Measurements from ENCODE around the gene TSR3. TPM values are rescaled to one million over a fixed set of nuclear protein-coding genes. Genes with fewer than 3 reads are reported as not detected.

TSR3 gene
- total and polyA plus RNA-seq, 2 of the 13 experiments (the other 11 are each of a cell fraction or from before 2014, with no cell fraction given), result 24.2 to 51.0 TPM

GRCh38 chr16:1299868-1300203 is 51.8 kb downstream of the TSR3 start:
- Histone ChIP-seq H3K79me2 (ENCODE audit: insufficient read depth, low read length) (no peaks in the 10 kb centered on the region), H3K4me2 (ENCODE audit: low read depth, low read length) (peak overlapping the region; percentile 94), H3K9ac (ENCODE audit: insufficient read depth, low read depth, low read length) (peak overlapping the region; percentile 81), H3K9me3 (ENCODE audit: low read length) (no peaks in the 10 kb centered on the region), H3K27ac (ENCODE audit: extremely low read length, insufficient read depth, low read length) (no peak overlapping the region), H3K4me1 (ENCODE audit: insufficient read depth, low read length) (peaks cover 81% of the 10 kb centered on the region), H2AFZ (ENCODE audit: low read length) (no peak overlapping the region), H3K27me3 (ENCODE audit: control insufficient read depth in 1 of 2, insufficient read depth in 2 of 2, low read length in 2 of 2) (no peaks in the 10 kb centered on the region), H3K36me3 (replicated peaks in 1 of 2; ENCODE audit: control insufficient read depth in 1 of 2, insufficient read depth in 2 of 2, low read length in 2 of 2) (no peaks in the 10 kb centered on the region), H3K4me3 (replicated peaks in 1 of 3; ENCODE audit: insufficient read depth in 1 of 3, low read depth in 2 of 3, low read length in 3 of 3) (peak overlapping the region; percentile 42 to 74 (median 44); a peak in 5 of 6 replicates), H4K20me1 (ENCODE audit: insufficient read depth, low read length) (no peaks in the 10 kb centered on the region)
- ChIA-PET CTCF (ENCODE audit: low intra/inter-chr PET ratio, low total read pairs) (no interaction called here), POLR2A (interaction anchor here (1.2 kb wide), 1 partner anchor 9 kb away, joined by 4 read pairs; the partner anchor contains the start of gene UBE2I)
- WGBS (ENCODE audit: low lambda C conversion rate), result 4% methylated on average over 12 of the region's 12 CpGs
- in situ Hi-C loops (cut with HindIII; ENCODE audit: extremely low pct_ligation_motif_present, low pct_unique_long_range_greater_than_20kb), result no loop called here
- DNase-seq (ENCODE audit: low spot score), result no peak
- FAIRE-seq, result no peak
- intact Hi-C loops (cut with micrococcal nuclease; ENCODE audit: unreplicated experiment), result no loop called here
- BruUV-seq (replicated peaks), result no TSS peak
- ATAC-seq, result no peak
- TF ChIP-seq KLF15 (CRISPR knock-in tag; IDR thresholded peaks at IDR 0.05; ENCODE audit: borderline replicate concordance) (no peak), ZNF777 (CRISPR knock-in tag; IDR thresholded peaks at IDR 0.05) (peak; percentile 19; the same call in 1 of the 2 replicates), ZBTB33 (CRISPR knock-in tag; IDR thresholded peaks at IDR 0.05) (no peak), IRX3 (CRISPR knock-in tag; IDR thresholded peaks at IDR 0.05; ENCODE audit: borderline replicate concordance, low read depth) (no peak), ZNF775 (CRISPR knock-in tag; IDR thresholded peaks at IDR 0.05; ENCODE audit: borderline replicate concordance) (no peak), KLF9 (CRISPR knock-in tag; IDR thresholded peaks at IDR 0.05; ENCODE audit: low read depth) (no peak), BCL3 (CRISPR knock-in tag; IDR thresholded peaks at IDR 0.05) (no peak), POGZ (CRISPR knock-in tag; IDR thresholded peaks at IDR 0.05) (no peak), SALL1 (CRISPR knock-in tag; IDR thresholded peaks at IDR 0.05) (no peak), ZFP36 (IDR thresholded peaks at IDR 0.05; ENCODE audit: borderline replicate concordance, low read depth, low read length, partially characterized antibody) (no peak), MYNN (CRISPR knock-in tag; IDR thresholded peaks at IDR 0.05; ENCODE audit: low read depth) (no peak), ARHGAP35 (CRISPR knock-in tag; IDR thresholded peaks at IDR 0.05; ENCODE audit: borderline replicate concordance) (no peak), ZSCAN22 (CRISPR knock-in tag; IDR thresholded peaks at IDR 0.05) (no peak), BRF2 (CRISPR knock-in tag; IDR thresholded peaks at IDR 0.05) (no peak), MAFK (conservative IDR thresholded peaks at IDR 0.05 in 1 of 2, IDR thresholded peaks at IDR 0.05 in 1 of 2; ENCODE audit: low read length in 2 of 2) (no peak), ZNF557 (CRISPR knock-in tag; IDR thresholded peaks at IDR 0.05) (no peak), NCOA5 (CRISPR knock-in tag; IDR thresholded peaks at IDR 0.05) (no peak), TFE3 (CRISPR knock-in tag; IDR thresholded peaks at IDR 0.05) (no peak), MYC (CRISPR knock-in tag; IDR thresholded peaks at IDR 0.05; ENCODE audit: borderline replicate concordance) (peak; percentile 20; the same call in 1 of the 2 replicates), MEF2D (CRISPR knock-in tag; IDR thresholded peaks at IDR 0.05) (no peak), THAP11 (CRISPR knock-in tag; IDR thresholded peaks at IDR 0.05) (no peak)
